ENCODE results near the gene KXD1.
A peak's percentile ranks its signal among the peaks of the same experiment; 100 is the strongest.

KXD1 gene

DNA sequence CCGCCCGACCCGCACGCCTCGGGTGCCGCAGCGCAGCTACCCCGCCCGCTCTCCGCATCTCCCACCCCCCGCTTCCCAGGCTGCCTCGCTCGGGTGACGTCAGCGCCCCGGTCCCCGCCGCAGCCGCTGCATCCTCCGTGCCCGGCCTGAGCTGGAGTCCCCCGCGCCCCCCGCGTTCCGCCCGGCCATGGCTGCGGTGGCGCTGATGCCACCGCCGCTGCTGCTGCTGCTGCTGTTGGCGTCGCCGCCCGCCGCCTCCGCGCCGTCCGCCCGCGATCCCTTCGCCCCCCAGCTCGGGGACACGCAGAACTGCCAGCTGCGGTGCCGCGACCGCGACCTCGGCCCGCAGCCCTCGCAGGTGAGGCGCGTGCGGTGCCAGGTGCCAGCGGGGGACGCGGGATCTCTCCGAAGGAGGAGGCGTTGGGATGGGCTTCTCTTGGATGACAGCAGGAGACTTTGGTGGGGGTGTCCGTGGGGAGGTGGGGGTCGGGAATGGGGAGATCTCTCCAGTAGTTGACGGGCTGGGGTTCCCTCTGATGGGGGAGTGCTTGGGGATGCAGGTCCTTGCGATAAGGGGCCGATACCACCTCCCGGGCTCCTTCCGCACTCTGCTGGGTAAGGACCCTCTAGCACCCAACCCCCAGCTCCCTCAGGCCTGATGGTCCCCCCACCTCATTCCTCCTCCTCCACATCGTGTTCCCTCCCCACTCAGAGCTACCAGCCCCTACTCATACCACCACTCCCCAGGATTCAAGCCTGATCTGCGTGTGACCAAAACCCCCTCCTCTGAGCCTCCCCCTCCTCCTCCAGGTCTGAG lies 55.3 kb downstream of the KXD1 start, which contains the start of gene TMEM59L:
TSS of gene TMEM59L (plus strand) at position 99 of the 817 bp plus-strand sequence. CDS start at position 188, 89 bp downstream.
- no peak within 1 kb of the TSS for H3K9ac ChIP-seq (ENCODE audit: low read depth, low read length)
- peaks cover 13% of the 10 kb centered on the region; the same call in 1 of the 2 replicates for H3K4me1 ChIP-seq (ENCODE audit: insufficient read depth, low read length)
- H3K4me3 ChIP-seq (ENCODE audit: low read length), result peak within 1 kb of the TSS; percentile 49
- H3K9me3 ChIP-seq (ENCODE audit: insufficient read depth, low read depth, low read length), result no peaks in the 10 kb centered on the region
- no peak within 1 kb of the TSS for H3K27ac ChIP-seq (ENCODE audit: low read length)
- peaks cover 95% of the 10 kb centered on the region for H3K27me3 ChIP-seq (ENCODE audit: insufficient read depth, low read length)
- no peaks in the 10 kb centered on the region for H3K36me3 ChIP-seq (ENCODE audit: insufficient read depth, low read depth, low read length)

DNA sequence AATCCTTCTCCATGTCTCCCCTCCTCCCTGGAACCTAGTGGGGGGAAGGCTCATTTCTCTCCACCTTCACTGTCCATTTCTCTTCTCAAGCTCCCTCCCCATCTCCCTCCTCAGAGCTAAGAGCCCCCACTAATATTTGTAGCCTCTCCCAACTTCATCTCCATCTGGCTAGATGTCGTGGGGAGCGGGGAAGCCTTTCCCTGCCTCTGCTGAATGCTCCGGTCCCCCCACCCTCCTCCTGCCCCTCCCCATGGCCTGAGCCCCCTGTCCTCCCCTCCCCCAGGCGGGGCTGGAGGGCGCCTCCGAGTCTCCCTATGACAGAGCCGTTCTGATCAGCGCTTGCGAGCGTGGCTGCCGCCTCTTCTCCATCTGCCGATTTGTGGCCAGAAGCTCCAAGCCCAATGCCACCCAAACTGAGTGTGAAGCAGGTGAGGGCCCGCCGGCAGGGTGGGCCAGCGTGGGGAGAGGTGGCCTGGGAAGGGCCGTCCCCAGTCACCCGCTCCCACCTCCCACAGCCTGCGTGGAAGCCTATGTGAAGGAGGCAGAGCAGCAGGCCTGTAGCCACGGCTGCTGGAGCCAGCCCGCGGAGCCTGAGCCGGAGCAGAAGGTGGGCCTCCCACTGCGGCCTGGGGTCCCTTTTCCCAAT lies 56.0 kb downstream of the KXD1 start:
- Histone ChIP-seq H3K9me3 (ENCODE audit: insufficient read depth, low read depth, low read length) (no peaks in the 10 kb centered on the region), H3K27ac (ENCODE audit: low read length) (no peak overlapping the region), H3K36me3 (ENCODE audit: insufficient read depth, low read depth, low read length) (no peaks in the 10 kb centered on the region), H3K4me1 (ENCODE audit: insufficient read depth, low read length) (peaks cover 11% of the 10 kb centered on the region; the same call in 1 of the 2 replicates), H3K4me3 (ENCODE audit: low read length) (peak overlapping the region; percentile 49; the same call in 1 of the 2 replicates), H3K27me3 (ENCODE audit: insufficient read depth, low read length) (peaks cover 88% of the 10 kb centered on the region), H3K9ac (ENCODE audit: low read depth, low read length) (no peak overlapping the region)

DNA sequence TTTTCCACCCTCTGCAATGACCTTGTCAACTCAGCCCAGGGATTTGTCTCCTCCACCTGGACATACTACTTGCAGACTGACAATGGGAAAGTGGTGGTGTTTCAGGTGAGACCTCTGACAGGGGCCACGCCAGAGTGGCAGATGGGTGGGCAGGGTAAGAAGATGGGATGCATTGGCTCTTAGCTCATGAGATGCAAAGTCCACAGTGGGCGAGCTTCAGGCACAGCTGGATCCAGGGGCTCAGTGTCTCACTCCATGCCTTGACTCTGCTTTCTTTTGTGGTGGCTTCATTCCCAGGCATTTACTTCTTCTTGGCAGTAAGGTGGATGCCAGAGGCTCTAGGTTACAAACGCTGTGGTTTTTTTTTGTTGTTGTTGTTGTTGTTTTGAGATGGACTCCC lies 58.4 kb downstream of the KXD1 start:
- no peak overlapping the region for H3K27ac ChIP-seq (ENCODE audit: low read length)
- H3K4me1 ChIP-seq (ENCODE audit: insufficient read depth, low read length), result peaks cover 2% of the 10 kb centered on the region; the same call in 1 of the 2 replicates
- H3K9me3 ChIP-seq (ENCODE audit: insufficient read depth, low read depth, low read length), result no peaks in the 10 kb centered on the region
- no peak overlapping the region for H3K4me3 ChIP-seq (ENCODE audit: low read length)
- peaks cover 64% of the 10 kb centered on the region for H3K27me3 ChIP-seq (ENCODE audit: insufficient read depth, low read length)
- no peak overlapping the region for H3K9ac ChIP-seq (ENCODE audit: low read depth, low read length)
- no peaks in the 10 kb centered on the region for H3K36me3 ChIP-seq (ENCODE audit: insufficient read depth, low read depth, low read length)

DNA sequence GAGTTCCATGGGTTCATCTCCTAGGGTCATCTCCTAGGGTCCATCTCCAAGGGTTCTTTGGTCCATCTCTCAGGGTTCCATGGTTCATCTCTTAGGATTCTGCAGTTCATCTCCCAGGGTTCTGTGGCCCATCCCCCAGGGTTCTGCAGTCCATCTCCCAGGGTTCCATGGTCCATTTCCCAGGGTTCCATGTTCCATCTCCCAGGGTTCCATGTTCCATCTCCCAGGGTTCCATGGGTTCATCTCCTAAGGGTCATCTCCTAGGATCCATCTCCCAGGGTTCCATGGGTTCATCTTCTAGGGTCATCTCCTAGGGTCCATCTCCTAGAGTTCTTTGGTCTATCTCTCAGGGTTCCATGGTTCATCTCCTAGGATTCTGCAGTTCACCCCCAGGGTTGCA lies 59.9 kb downstream of the KXD1 start:
- Histone ChIP-seq H3K27me3 (ENCODE audit: insufficient read depth, low read length) (peaks cover 49% of the 10 kb centered on the region), H3K4me1 (ENCODE audit: insufficient read depth, low read length) (peaks cover 2% of the 10 kb centered on the region; the same call in 1 of the 2 replicates), H3K4me3 (ENCODE audit: low read length) (no peak overlapping the region), H3K9ac (ENCODE audit: low read depth, low read length) (no peak overlapping the region), H3K27ac (ENCODE audit: low read length) (no peak overlapping the region), H3K36me3 (ENCODE audit: insufficient read depth, low read depth, low read length) (no peaks in the 10 kb centered on the region), H3K9me3 (ENCODE audit: insufficient read depth, low read depth, low read length) (no peaks in the 10 kb centered on the region)

DNA sequence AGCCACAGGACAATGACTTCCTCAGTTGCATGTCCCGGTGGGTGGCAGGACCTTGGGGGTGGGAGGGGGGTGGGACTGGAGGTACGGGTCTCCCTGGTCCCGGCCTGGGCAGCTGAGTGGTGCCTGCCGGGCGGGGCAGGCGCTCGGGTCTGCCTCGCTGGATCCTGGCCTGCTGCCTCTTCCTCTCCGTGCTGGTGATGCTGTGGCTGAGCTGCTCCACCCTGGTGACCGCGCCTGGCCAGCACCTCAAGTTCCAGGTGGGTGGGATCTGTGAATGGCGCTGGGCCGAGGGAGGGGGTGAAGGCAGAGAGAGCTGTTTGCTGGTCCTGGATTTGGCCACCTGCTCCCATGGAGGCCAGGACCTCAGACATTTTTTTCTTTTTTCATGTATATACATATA lies 60.6 kb downstream of the KXD1 start:
- Histone ChIP-seq H3K4me1 (ENCODE audit: insufficient read depth, low read length) (peaks cover 2% of the 10 kb centered on the region; the same call in 1 of the 2 replicates), H3K9me3 (ENCODE audit: insufficient read depth, low read depth, low read length) (no peaks in the 10 kb centered on the region), H3K4me3 (ENCODE audit: low read length) (no peak overlapping the region), H3K27me3 (ENCODE audit: insufficient read depth, low read length) (peaks cover 42% of the 10 kb centered on the region), H3K36me3 (ENCODE audit: insufficient read depth, low read depth, low read length) (no peaks in the 10 kb centered on the region), H3K9ac (ENCODE audit: low read depth, low read length) (no peak overlapping the region), H3K27ac (ENCODE audit: low read length) (no peak overlapping the region)
